Stimulated activated memory B cell treated with anti-CD40 and anti-IgM and Interleukin-4, amounts not matched to agents 10 μg/mL and 1 μg/mL and 100 μg/mL, for 72 hours (primary cell): ENCODE results near the gene PATJ.
"Not testable (repeated sequence)": the region's sequence is repeated elsewhere in the genome, so short reads cannot be mapped to it uniquely, and the experiment has no call there.

ENCODE experiments used
- ATAC-seq: fragments of 150-1000 bp; cut with Tn5 transposase; 2 replicates; pipeline ENCODE4 v1.10.0; 2021
- H3K27ac Mint-ChIP-seq: one replicate; pipeline ENCODE4 v1.8.0; 2022; ENCODE audit warnings: mild to moderate bottlenecking, mixed read lengths
- H3K27me3 Mint-ChIP-seq: one replicate; pipeline ENCODE4 v1.8.0; 2022; ENCODE audit warnings: mixed read lengths
- H3K36me3 Mint-ChIP-seq: one replicate; pipeline ENCODE4 v1.8.0; 2022; ENCODE audit warnings: mixed read lengths
- H3K4me1 Mint-ChIP-seq: one replicate; pipeline ENCODE4 v1.8.0; 2022; ENCODE audit warnings: mixed read lengths
- H3K4me3 Mint-ChIP-seq: one replicate; pipeline ENCODE4 v1.8.0; 2022; ENCODE audit warnings: mild to moderate bottlenecking, moderate library complexity, mixed read lengths
- H3K9me3 Mint-ChIP-seq: one replicate; pipeline ENCODE4 v1.8.0; 2022; ENCODE audit warnings: mixed read lengths

The PATJ gene

DNA sequence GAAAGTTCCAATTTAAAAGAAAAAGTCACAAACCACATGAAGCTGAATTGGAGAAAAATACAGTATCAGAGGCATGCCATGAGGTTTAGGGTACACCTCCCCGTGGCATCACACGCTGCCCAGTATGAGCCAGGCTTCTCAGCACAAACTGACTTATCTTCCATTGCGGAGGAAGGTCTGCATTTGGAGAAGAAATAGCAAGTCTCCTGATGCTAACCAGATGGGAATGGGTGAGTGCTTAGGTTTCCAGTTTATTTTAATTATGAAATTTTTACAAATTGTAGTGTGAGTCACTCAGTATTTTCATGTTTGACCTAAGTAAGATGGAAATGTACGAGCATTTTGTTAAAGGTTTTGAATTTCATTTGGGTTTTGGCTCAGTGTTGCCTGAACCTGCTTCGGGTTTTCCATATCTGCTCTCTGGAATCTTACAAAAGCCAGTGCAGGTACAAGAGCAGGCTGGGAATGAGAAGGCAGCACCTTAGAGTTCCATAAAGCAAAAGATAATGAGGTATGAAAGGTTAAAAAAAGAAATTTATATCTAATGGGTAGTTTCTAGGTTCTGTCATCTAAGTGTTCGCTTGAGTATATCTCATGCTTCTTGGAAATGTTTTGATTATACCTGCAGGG, 213.9 kb downstream of the PATJ start:
- H3K36me3 Mint-ChIP-seq, result peaks cover 14% of the 10 kb centered on the region
- no peaks in the 10 kb centered on the region for H3K27me3 Mint-ChIP-seq
- H3K27ac Mint-ChIP-seq, result no peak overlapping the region
- no peak for ATAC-seq
- H3K4me1 Mint-ChIP-seq, result no peaks in the 10 kb centered on the region
- H3K9me3 Mint-ChIP-seq, result no peaks in the 10 kb centered on the region
- no peak overlapping the region for H3K4me3 Mint-ChIP-seq

GRCh38 chr1:61956784-61957183, 214.5 kb downstream of the PATJ start:
- Mint-ChIP-seq H3K27ac (no peak overlapping the region), H3K9me3 (no peaks in the 10 kb centered on the region), H3K4me3 (no peak overlapping the region), H3K36me3 (peaks cover 14% of the 10 kb centered on the region), H3K27me3 (no peaks in the 10 kb centered on the region), H3K4me1 (no peaks in the 10 kb centered on the region)
- no peak for ATAC-seq

- ATAC-seq, result no peak
Measured at GRCh38 chr1:61961009-61961408, 218.7 kb downstream of the PATJ start.

DNA sequence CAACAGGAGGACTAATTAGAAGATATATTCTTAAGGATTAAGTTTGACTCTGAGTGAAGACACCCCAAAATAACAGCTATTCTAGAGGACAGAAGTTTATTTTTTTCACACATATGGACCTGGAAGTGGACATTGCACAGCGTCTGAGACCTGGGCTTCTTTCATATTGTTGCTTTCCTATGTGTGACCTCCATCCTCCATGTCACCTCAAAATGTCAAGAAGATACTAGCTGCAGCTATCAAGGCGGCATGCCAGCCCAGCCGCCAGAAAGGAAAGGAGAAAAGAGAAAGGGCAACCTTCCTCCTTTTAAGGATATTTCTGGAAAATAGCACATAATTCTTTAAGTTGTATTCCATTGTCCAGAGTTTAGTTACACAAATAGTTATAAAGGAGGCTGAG, 220.4 kb downstream of the PATJ start:
- Mint-ChIP-seq H3K4me3 (no peak overlapping the region), H3K27ac (no peak overlapping the region), H3K27me3 (no peaks in the 10 kb centered on the region), H3K36me3 (peaks cover 15% of the 10 kb centered on the region), H3K4me1 (no peaks in the 10 kb centered on the region), H3K9me3 (no peaks in the 10 kb centered on the region)
- ATAC-seq, result no peak

More at GRCh38 chr1:61961009-61961408, 218.7 kb downstream of the PATJ start:
- no peak overlapping the region for H3K4me3 Mint-ChIP-seq
- H3K9me3 Mint-ChIP-seq, result no peaks in the 10 kb centered on the region
- no peaks in the 10 kb centered on the region for H3K4me1 Mint-ChIP-seq
- peaks cover 12% of the 10 kb centered on the region for H3K36me3 Mint-ChIP-seq
- no peak overlapping the region for H3K27ac Mint-ChIP-seq
- no peaks in the 10 kb centered on the region for H3K27me3 Mint-ChIP-seq

DNA sequence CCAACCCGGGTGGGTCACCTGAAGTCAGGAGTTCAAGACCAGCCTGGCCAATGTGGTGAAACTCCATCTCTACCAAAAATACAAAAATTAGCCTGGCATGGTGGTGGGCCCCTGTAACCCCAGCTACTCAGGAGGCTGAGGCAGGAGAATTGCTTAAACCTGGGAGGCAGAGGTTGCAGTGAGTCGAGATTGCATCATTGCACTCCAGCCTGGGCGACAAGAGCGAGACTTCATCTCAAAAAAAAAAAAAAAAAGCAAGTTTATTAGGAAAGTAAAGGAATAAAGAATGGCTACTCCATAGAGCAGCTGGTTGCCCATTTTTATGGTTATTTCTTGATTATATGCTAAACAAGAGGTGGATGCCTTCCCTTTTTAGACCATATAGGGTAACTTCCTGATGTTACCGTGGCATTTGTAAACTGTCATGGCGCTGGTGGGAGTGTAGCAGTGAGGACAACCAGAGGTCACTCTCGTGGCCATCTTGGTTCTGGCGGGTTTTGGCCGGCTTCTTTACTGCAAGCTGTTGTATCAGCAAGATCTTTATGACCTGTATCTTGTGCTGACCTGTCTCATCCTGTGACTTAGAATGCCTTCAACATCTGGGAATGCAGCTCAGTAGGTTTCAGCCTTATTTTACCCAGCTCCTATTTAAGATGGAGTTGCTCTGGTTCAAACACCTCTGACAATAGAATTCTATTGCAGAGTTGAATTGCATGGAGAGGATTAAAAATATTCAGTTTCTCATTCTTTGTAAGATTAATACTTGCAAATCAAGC, 224.4 kb downstream of the PATJ start:
- H3K36me3 Mint-ChIP-seq, result peaks cover 30% of the 10 kb centered on the region

DNA sequence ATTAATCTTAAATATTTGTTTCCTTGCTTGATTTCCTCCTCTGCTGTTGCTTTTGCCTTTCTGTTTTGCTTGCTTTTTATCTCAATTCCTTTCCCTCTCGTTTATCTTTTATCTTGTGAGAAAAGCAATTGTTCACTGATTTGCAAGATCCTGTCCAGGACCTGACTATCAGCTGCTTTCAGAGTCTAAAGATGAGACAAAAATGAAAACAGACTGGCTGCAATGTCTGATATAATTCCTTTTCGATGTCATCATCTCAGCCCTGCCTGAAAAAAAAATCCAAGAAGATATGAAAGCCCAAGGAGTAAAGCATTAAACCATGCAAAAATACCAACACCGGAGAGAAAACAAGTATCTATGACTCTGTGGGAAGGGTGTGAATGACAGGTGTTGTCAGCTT, 225.5 kb downstream of the PATJ start:
- no peaks in the 10 kb centered on the region for H3K4me1 Mint-ChIP-seq
- no peaks in the 10 kb centered on the region for H3K27me3 Mint-ChIP-seq
- H3K27ac Mint-ChIP-seq, result no peak overlapping the region
- no peak for ATAC-seq
- H3K4me3 Mint-ChIP-seq, result no peak overlapping the region
- peaks cover 23% of the 10 kb centered on the region for H3K36me3 Mint-ChIP-seq
- H3K9me3 Mint-ChIP-seq, result no peaks in the 10 kb centered on the region

More for the DNA sequence above, 224.4 kb downstream of the PATJ start:
- not testable (repeated sequence) for H3K9me3 Mint-ChIP-seq, H3K4me3 Mint-ChIP-seq, ATAC-seq, H3K4me1 Mint-ChIP-seq, H3K27me3 Mint-ChIP-seq, H3K27ac Mint-ChIP-seq

DNA sequence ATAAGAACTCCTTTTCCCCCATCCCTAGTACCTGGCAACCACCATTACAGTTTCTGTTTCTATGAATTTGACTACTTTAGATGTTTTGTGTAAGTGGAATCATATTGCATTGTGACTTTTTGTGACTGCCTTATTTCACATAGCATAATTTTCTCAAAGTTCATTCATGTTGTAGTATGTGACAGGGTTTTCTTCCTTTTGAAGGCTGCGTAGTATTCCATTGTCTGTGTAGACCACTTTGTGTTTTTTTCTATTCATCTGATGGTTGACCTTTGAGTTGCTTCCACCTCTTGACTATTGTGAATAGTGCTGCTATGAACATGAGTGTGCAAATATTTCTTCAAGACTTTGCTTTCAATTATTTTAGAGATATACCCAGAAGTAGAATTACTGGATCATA, 226.6 kb downstream of the PATJ start:
- Mint-ChIP-seq H3K9me3 (no peaks in the 10 kb centered on the region), H3K4me3 (no peak overlapping the region), H3K27me3 (no peaks in the 10 kb centered on the region), H3K27ac (no peak overlapping the region), H3K36me3 (peaks cover 23% of the 10 kb centered on the region), H3K4me1 (no peaks in the 10 kb centered on the region)
- ATAC-seq, result no peak

DNA sequence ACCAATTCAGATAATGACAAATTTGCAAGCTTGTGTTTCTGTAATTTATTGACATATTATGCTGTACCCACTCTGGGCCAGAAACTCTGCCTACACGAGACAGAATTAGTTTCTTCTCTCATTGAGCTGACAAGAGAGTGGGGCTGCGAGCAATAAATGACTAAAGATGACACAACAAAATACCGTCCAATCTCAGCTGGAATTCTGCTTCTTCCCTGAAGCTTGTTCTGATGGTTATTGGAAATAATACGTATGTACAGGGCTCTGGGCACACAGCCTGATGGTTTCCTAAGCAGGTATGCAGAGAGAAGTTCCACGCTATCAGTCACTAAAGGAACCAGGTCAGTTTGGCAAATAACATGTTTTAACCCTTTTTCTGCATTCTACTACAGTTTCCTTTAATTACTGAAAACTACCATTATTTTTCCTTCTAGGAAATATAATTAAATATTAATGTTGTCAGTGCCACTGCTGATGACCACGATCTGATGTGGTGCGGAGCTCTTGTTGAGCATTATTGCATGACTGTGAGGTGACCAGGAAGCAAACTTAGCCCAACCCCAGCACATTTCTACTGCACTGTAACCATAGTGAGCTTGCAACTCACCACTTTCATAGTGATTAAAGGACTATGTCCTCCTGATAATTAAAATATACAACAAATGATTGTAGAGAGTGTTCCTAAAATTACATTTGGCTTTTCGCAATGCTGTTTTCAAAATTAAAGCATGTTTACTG, 231.0 kb downstream of the PATJ start:
- ATAC-seq, result no peak
- no peaks in the 10 kb centered on the region for H3K9me3 Mint-ChIP-seq
- no peaks in the 10 kb centered on the region for H3K4me1 Mint-ChIP-seq
- peaks cover 38% of the 10 kb centered on the region for H3K36me3 Mint-ChIP-seq
- no peaks in the 10 kb centered on the region for H3K27me3 Mint-ChIP-seq
- no peak overlapping the region for H3K27ac Mint-ChIP-seq
- no peak overlapping the region for H3K4me3 Mint-ChIP-seq

GRCh38 chr1:61975638-61976037, 233.4 kb downstream of the PATJ start:
- no peak for ATAC-seq
- H3K36me3 Mint-ChIP-seq, result peaks cover 25% of the 10 kb centered on the region
- no peaks in the 10 kb centered on the region for H3K4me1 Mint-ChIP-seq
- H3K4me3 Mint-ChIP-seq, result no peak overlapping the region
- H3K27ac Mint-ChIP-seq, result no peak overlapping the region
- no peaks in the 10 kb centered on the region for H3K9me3 Mint-ChIP-seq
- no peaks in the 10 kb centered on the region for H3K27me3 Mint-ChIP-seq

GRCh38 chr1:61976566-61976965, 234.3 kb downstream of the PATJ start:
- Mint-ChIP-seq H3K4me3 (no peak overlapping the region), H3K4me1 (no peaks in the 10 kb centered on the region), H3K27me3 (no peaks in the 10 kb centered on the region), H3K9me3 (no peaks in the 10 kb centered on the region), H3K27ac (no peak overlapping the region), H3K36me3 (peaks cover 24% of the 10 kb centered on the region)
- no peak for ATAC-seq

DNA sequence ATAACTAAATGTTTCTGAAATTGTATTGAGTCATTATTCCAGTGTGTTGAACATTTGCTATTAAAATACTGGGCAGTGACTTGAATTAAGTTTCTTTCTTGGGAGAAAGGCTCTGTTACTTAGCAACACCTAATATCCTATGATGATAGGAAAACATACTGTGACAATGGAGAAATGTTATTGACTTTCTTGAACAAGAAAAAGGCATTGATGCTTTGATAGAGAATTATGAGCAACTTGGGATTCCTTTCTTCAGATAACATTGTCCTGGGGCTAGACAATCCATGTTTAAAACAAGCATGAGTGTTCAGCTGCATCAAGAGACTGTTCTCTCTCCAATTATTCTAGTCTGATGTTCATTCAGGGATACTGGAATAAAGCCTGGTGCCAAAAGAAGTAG, 236.5 kb downstream of the PATJ start:
- Mint-ChIP-seq H3K4me3 (no peak overlapping the region), H3K27ac (no peak overlapping the region), H3K9me3 (no peaks in the 10 kb centered on the region), H3K36me3 (peaks cover 24% of the 10 kb centered on the region), H3K27me3 (no peaks in the 10 kb centered on the region), H3K4me1 (no peaks in the 10 kb centered on the region)
- ATAC-seq, result no peak

GRCh38 chr1:61979729-61980128, 237.4 kb downstream of the PATJ start:
- peaks cover 22% of the 10 kb centered on the region for H3K36me3 Mint-ChIP-seq
- no peaks in the 10 kb centered on the region for H3K27me3 Mint-ChIP-seq
- no peak overlapping the region for H3K27ac Mint-ChIP-seq
- no peaks in the 10 kb centered on the region for H3K9me3 Mint-ChIP-seq
- ATAC-seq, result no peak
- no peak overlapping the region for H3K4me3 Mint-ChIP-seq
- H3K4me1 Mint-ChIP-seq, result no peaks in the 10 kb centered on the region

- H3K27me3 Mint-ChIP-seq, result no peaks in the 10 kb centered on the region
- H3K36me3 Mint-ChIP-seq, result peaks cover 14% of the 10 kb centered on the region
- no peak overlapping the region for H3K27ac Mint-ChIP-seq
- H3K4me3 Mint-ChIP-seq, result no peak overlapping the region
- no peak for ATAC-seq
- no peaks in the 10 kb centered on the region for H3K4me1 Mint-ChIP-seq
- H3K9me3 Mint-ChIP-seq, result no peaks in the 10 kb centered on the region
Measured at GRCh38 chr1:61980561-61980960, 238.3 kb downstream of the PATJ start.

GRCh38 chr1:61981870-61982660, 239.8 kb downstream of the PATJ start:
- Mint-ChIP-seq H3K4me3 (no peak overlapping the region), H3K9me3 (no peaks in the 10 kb centered on the region), H3K36me3 (peaks cover 8% of the 10 kb centered on the region), H3K27me3 (no peaks in the 10 kb centered on the region), H3K27ac (no peak overlapping the region), H3K4me1 (no peaks in the 10 kb centered on the region)
- no peak for ATAC-seq

- Mint-ChIP-seq H3K36me3 (peaks cover 8% of the 10 kb centered on the region), H3K4me3 (no peak overlapping the region), H3K27me3 (no peaks in the 10 kb centered on the region), H3K9me3 (no peaks in the 10 kb centered on the region), H3K27ac (no peak overlapping the region), H3K4me1 (no peaks in the 10 kb centered on the region)
- no peak for ATAC-seq
Measured at GRCh38 chr1:61983236-61983635, 241.0 kb downstream of the PATJ start.
